Common myeloid progenitor, CD34-positive (primary cell): ENCODE data around the gene CCDC170.

ENCODE experiments used
- CTCF ChIA-PET: fragments of 350-600 bp; sonication (Branson Sonifier 250); formaldehyde crosslinking; loops from one replicate; lab custom pipeline; 2021; ENCODE audit warnings: antibody characterized with exemption; lab: Charles Lee
- POLR2A ChIA-PET: fragments of 350-600 bp; sonication (Branson Sonifier 250); formaldehyde crosslinking; loops from one replicate; lab custom pipeline; 2021; ENCODE audit warnings: antibody characterized with exemption; lab: Charles Lee
- DNase-seq, 3 donors: peaks; one replicate each; pipeline versions ENCODE4 v3.0.0 to v3.0.0-alpha.2; 2013
- H3K27ac ChIP-seq, 2 experiments: 1 replicate in 1 of 2; 2 replicates in 1 of 2; pipeline ENCODE4 v1.7.0; 2013; ENCODE audit warnings: inconsistent platforms in 2 of 2, low read length in 2 of 2, mild to moderate bottlenecking in 2 of 2, low read depth in 1 of 2, moderate library complexity in 1 of 2; ENCODE audit not compliant: severe bottlenecking in 2 of 2, insufficient read depth in 1 of 2, poor library complexity in 1 of 2
- H3K27me3 ChIP-seq, 5 experiments: replicated peaks in 2 of 5; 1 replicate in 3 of 5; 2 replicates in 2 of 5; pipeline versions ENCODE4 v1.6.1 to v1.7.0; 2013; ENCODE audit warnings: low read length in 4 of 5, mild to moderate bottlenecking in 2 of 5, moderate library complexity in 2 of 5, inconsistent platforms in 1 of 5; ENCODE audit not compliant: insufficient read depth in 5 of 5, control insufficient read depth in 4 of 5
- H3K36me3 ChIP-seq, 4 experiments: 1 replicate in 2 of 4; 2 replicates in 2 of 4; pipeline versions ENCODE4 v1.6.1 to v1.7.0; 2013; ENCODE audit warnings: low read length in 3 of 4, control low read depth in 1 of 4, mild to moderate bottlenecking in 1 of 4; ENCODE audit not compliant: control insufficient read depth in 4 of 4, insufficient read depth in 4 of 4
- H3K4me1 ChIP-seq, 4 experiments: 1 replicate in 3 of 4; 2 replicates in 1 of 4; pipeline versions ENCODE4 v1.6.1 to v1.7.1; 2013; ENCODE audit warnings: low read length in 3 of 4, mild to moderate bottlenecking in 3 of 4, control low read depth in 1 of 4, inconsistent platforms in 1 of 4, moderate library complexity in 1 of 4; ENCODE audit not compliant: control insufficient read depth in 4 of 4, insufficient read depth in 4 of 4; ENCODE audit errors: control extremely low read depth in 1 of 4
- H3K4me3 ChIP-seq, 7 experiments: 1 replicate in 4 of 7; 2 replicates in 3 of 7; pipeline versions ENCODE4 v1.5.1 to v1.7.0; 2013; ENCODE audit warnings: mild to moderate bottlenecking in 7 of 7, low read length in 6 of 7, moderate library complexity in 6 of 7, inconsistent platforms in 2 of 7, low read depth in 2 of 7, control low read depth in 1 of 7; ENCODE audit not compliant: insufficient read depth in 4 of 7, control insufficient read depth in 1 of 7; ENCODE audit errors: extremely low read depth in 1 of 7
- H3K9me3 ChIP-seq, 5 experiments: 1 replicate in 4 of 5; 2 replicates in 1 of 5; pipeline versions ENCODE4 v1.6.1 to v1.7.1; 2013; ENCODE audit warnings: low read length in 4 of 5, mild to moderate bottlenecking in 2 of 5, inconsistent platforms in 1 of 5, low read depth in 1 of 5, moderate library complexity in 1 of 5; ENCODE audit not compliant: control insufficient read depth in 4 of 5, insufficient read depth in 2 of 5; ENCODE audit errors: control extremely low read depth in 1 of 5
- WGBS: methylation state at CpG from one replicate; pipeline ENCODE4 v1.1.5; 2013; ENCODE audit not compliant: insufficient coverage; 5-methylcytosine and 5-hydroxymethylcytosine counted together

Gene CCDC170

DNA sequence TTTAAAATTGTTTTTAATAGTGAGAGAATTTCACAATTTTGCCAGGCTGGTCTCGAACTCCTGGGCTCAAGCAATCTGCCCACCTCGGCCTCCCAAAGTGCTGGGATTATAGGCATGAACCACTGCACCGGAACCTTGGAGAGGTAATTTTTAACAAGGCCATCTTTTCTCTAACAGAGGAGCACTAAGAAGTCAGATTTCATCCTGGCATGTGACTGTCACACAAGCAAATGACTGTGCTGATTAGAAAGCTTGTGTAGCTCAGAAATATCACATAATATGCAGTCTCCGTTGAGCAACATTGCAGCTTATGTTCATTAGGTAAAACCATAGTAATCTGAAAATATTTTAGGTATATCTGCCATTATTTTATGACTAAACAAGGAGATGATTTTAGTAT is 156.0 kb downstream of the CCDC170 start:
- DNase-seq = no peak
- Histone ChIP-seq H3K4me3 (no peak overlapping the region), H3K9me3 (peaks cover 0 to 9% (median 3%) of the 10 kb centered on the region in 5 experiments), H3K36me3 (no peaks in the 10 kb centered on the region), H3K27me3 (no peaks in the 10 kb centered on the region), H3K27ac (no peak overlapping the region), H3K4me1 (no peaks in the 10 kb centered on the region)
- WGBS = 88% methylated on average over 3 of the region's 4 CpGs
- CTCF ChIA-PET = no interaction called here
- POLR2A ChIA-PET = no interaction called here

GRCh38 chr6:151651639-151652038 is 157.8 kb downstream of the CCDC170 start:
- no peak for DNase-seq
- H3K4me3 ChIP-seq = no peak overlapping the region
- H3K36me3 ChIP-seq = no peaks in the 10 kb centered on the region
- ChIA-PET CTCF (no interaction called here), POLR2A (no interaction called here)
- H3K4me1 ChIP-seq = no peaks in the 10 kb centered on the region
- H3K27me3 ChIP-seq = no peaks in the 10 kb centered on the region
- peaks cover 0 to 11% (median 5%) of the 10 kb centered on the region in 5 experiments for H3K9me3 ChIP-seq
- WGBS = 100% methylated on average over 2 of the region's 3 CpGs
- H3K27ac ChIP-seq = no peak overlapping the region

DNA sequence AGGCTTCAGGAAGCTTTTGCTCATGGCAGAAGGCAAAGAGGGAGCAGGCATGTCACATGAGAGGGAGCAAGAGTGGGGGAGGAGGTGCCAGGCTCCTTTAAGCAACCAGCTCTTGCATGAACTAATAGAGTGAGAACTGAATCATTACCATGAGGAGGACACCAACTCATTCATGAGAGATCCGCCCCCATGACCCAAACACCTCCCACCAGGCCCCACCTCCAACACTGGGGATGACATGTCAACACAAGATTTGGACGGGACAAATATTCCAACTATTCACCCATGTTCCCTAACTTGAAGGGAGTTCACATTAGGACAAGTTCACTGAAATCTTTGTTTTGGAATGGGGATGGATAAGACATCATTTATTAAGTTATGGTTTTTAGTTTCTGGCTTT is 158.5 kb downstream of the CCDC170 start:
- H3K27ac ChIP-seq = no peak overlapping the region
- H3K4me1 ChIP-seq = no peaks in the 10 kb centered on the region
- ChIA-PET CTCF (no interaction called here), POLR2A (no interaction called here)
- no peak overlapping the region for H3K4me3 ChIP-seq
- DNase-seq = no peak
- peaks cover 0 to 11% (median 5%) of the 10 kb centered on the region in 5 experiments for H3K9me3 ChIP-seq
- no peaks in the 10 kb centered on the region for H3K36me3 ChIP-seq
- no CpG with 5 or more reads among the region's 2 CpGs for WGBS
- H3K27me3 ChIP-seq = no peaks in the 10 kb centered on the region

DNA sequence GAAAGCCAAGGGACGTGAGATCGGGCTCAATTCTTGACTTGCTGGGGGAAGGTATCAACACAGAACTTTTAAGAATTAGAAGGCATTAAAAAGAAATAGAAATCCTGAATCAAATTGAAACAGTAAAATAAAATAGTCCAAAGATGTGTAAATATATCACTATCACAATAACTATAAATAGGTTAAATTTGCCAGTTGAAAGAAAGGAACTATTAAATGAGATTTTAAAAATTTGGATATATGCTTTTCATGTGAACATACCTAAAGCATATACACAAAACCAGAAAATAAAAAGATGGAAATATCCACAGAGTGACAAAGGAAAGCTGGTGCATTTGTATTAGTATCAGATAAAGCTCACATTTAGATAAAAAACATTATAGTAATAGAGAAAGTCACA is 161.3 kb downstream of the CCDC170 start:
- no CpG with 5 or more reads among the region's 2 CpGs for WGBS
- DNase-seq = no peak
- peaks cover 0 to 11% (median 5%) of the 10 kb centered on the region in 5 experiments for H3K9me3 ChIP-seq
- ChIA-PET POLR2A (interaction anchor here (0.6 kb wide), 1 partner anchor 98 kb away, joined by 3 read pairs; no protein-coding TSS in a partner anchor), CTCF (no interaction called here)
- H3K36me3 ChIP-seq = no peaks in the 10 kb centered on the region
- no peaks in the 10 kb centered on the region for H3K27me3 ChIP-seq
- no peak overlapping the region for H3K4me3 ChIP-seq
- no peak overlapping the region for H3K27ac ChIP-seq
- H3K4me1 ChIP-seq = no peaks in the 10 kb centered on the region

DNA sequence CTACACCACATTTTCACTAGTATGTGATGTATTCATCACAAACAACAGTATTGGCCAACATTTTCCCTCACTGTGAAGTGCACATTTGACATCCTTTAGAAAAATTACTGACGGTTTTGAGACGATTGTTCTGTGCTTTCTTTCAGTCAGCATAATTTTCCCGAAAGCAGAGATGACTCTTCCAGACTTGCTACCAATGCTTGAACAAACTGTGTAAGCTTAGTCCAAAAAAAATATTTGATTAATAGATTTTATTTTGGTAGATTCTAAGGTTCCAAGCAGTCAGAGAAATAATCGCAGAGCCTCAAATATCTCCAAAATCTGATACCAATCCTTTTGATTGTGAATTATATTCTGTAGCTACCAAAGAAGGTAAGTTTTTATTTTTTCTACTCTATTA is 162.6 kb downstream of the CCDC170 start:
- POLR2A ChIA-PET = no interaction called here
- Histone ChIP-seq H3K36me3 (no peaks in the 10 kb centered on the region), H3K9me3 (peaks cover 0 to 11% (median 5%) of the 10 kb centered on the region in 5 experiments), H3K27me3 (no peaks in the 10 kb centered on the region), H3K4me1 (no peaks in the 10 kb centered on the region), H3K4me3 (no peak overlapping the region), H3K27ac (no peak overlapping the region)
- CTCF ChIA-PET = no interaction called here
- WGBS = 92% methylated on average over 2 of the region's 4 CpGs
- DNase-seq = no peak

DNA sequence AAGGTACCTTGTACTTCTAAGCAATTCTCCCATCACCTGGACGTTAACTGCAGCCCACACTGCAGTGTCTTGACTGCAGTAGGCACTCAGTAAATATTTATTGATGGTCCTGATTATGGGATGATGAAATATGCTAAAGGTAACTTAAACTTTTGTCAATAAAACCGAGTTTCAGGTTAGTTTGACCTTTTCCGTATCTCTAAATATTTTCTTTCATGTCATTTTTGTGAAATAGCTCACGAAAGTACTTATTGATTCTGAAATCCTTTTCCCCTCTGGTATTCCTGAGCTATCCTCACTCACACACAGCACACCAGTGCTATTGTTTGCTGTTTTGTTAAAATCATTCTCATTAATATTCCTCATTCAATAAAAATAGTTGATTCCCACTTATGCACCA is 164.3 kb downstream of the CCDC170 start:
- Histone ChIP-seq H3K4me3 (no peak overlapping the region), H3K4me1 (no peaks in the 10 kb centered on the region), H3K27me3 (no peaks in the 10 kb centered on the region), H3K27ac (no peak overlapping the region), H3K9me3 (peaks cover 0 to 11% (median 5%) of the 10 kb centered on the region in 5 experiments), H3K36me3 (no peaks in the 10 kb centered on the region)
- DNase-seq = no peak
- ChIA-PET CTCF (no interaction called here), POLR2A (no interaction called here)
- WGBS = 93% methylated on average over 2 of the region's 4 CpGs

DNA sequence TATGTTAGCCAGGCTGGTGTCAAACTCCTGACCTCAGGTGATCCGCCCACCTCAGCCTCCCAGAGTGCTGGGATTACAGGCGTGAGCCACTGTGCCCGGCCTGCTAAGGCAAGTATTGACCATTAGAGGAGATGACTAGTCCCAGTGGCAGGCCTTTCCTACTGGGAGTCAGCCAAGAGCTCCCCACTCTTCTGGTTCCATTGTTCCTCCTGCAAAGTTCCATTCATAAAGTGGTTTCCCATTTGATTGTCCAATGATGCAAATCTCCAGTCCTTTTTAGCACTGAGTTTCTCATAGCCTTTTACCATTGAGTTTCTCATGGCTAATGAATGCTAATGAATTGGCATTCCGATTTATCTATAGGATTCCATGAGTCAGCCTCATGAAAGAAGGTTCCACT is 165.4 kb downstream of the CCDC170 start:
- H3K9me3 ChIP-seq = peaks cover 0 to 11% (median 4%) of the 10 kb centered on the region in 5 experiments
- H3K4me1 ChIP-seq = no peaks in the 10 kb centered on the region
- CTCF ChIA-PET = no interaction called here
- no peaks in the 10 kb centered on the region for H3K36me3 ChIP-seq
- POLR2A ChIA-PET = no interaction called here
- WGBS = 67% methylated on average over 2 of the region's 4 CpGs
- no peak overlapping the region for H3K4me3 ChIP-seq
- H3K27ac ChIP-seq = no peak overlapping the region
- H3K27me3 ChIP-seq = no peaks in the 10 kb centered on the region
- DNase-seq = no peak
